CD4-positive, alpha-beta memory T cell (primary cell): ENCODE results near the gene LSP1. TPM values are rescaled to one million over a fixed set of nuclear protein-coding genes. Genes with fewer than 3 reads are reported as not detected.

Source experiments
- CTCF ChIA-PET: fragments of 350-600 bp; sonication (Branson Sonifier 250); formaldehyde crosslinking; loops from one replicate; lab custom pipeline; 2021; ENCODE audit warnings: inconsistent platforms; ENCODE audit not compliant: partially characterized antibody; lab: Charles Lee
- POLR2A ChIA-PET: fragments of 350-600 bp; sonication (Branson Sonifier 250); formaldehyde crosslinking; loops from one replicate; lab custom pipeline; 2021; ENCODE audit not compliant: partially characterized antibody; lab: Charles Lee
- DNase-seq, 5 donors: peaks; one replicate each; pipeline versions ENCODE4 v3.0.0 to v3.0.0-alpha.2; 2020 to 2022; ENCODE audit warnings: mixed read lengths in 1 of 5
- H3K27ac ChIP-seq: one replicate; pipeline ENCODE4 v1.7.0; 2013; ENCODE audit warnings: low read depth, low read length
- H3K27me3 ChIP-seq: 2 replicates; pipeline ENCODE4 v1.7.0; 2013; ENCODE audit warnings: mild to moderate bottlenecking, low read length, moderate library complexity; ENCODE audit not compliant: insufficient read depth
- H3K36me3 ChIP-seq: 2 replicates; pipeline ENCODE4 v1.7.0; 2013; ENCODE audit warnings: mild to moderate bottlenecking, low read length, moderate library complexity; ENCODE audit not compliant: insufficient read depth
- H3K4me1 ChIP-seq: 2 replicates; pipeline ENCODE4 v1.7.0; 2013; ENCODE audit warnings: mild to moderate bottlenecking, low read length, moderate library complexity; ENCODE audit not compliant: insufficient read depth
- H3K4me3 ChIP-seq, 2 donors: one replicate each; pipeline ENCODE4 v1.7.0; 2013; ENCODE audit warnings: low read length in 2 of 2, mild to moderate bottlenecking in 1 of 2
- H3K9me3 ChIP-seq, 2 donors: one replicate each; pipeline ENCODE4 v1.7.0; 2013; ENCODE audit warnings: low read length in 2 of 2, control low read depth in 1 of 2; ENCODE audit not compliant: control insufficient read depth in 1 of 2
- H3K27ac Mint-ChIP-seq, 7 donors: one replicate each; pipeline ENCODE4 v1.8.0; 2020 to 2021; ENCODE audit warnings: mixed read lengths in 7 of 7, mild to moderate bottlenecking in 6 of 7, inconsistent platforms in 3 of 7, moderate library complexity in 3 of 7
- H3K27me3 Mint-ChIP-seq, 2 donors: one replicate each; pipeline ENCODE4 v1.8.0; 2020 to 2021; ENCODE audit warnings: mixed read lengths in 2 of 2
- H3K36me3 Mint-ChIP-seq, 2 donors: one replicate each; pipeline ENCODE4 v1.8.0; 2020 to 2021; ENCODE audit warnings: mixed read lengths in 2 of 2, inconsistent platforms in 1 of 2, mild to moderate bottlenecking in 1 of 2
- H3K4me1 Mint-ChIP-seq, 4 donors: one replicate each; pipeline ENCODE4 v1.8.0; 2020 to 2021; ENCODE audit warnings: mixed read lengths in 4 of 4, mild to moderate bottlenecking in 1 of 4
- H3K4me3 Mint-ChIP-seq, 8 donors: one replicate each; pipeline ENCODE4 v1.8.0; 2020 to 2021; ENCODE audit warnings: mixed read lengths in 8 of 8, mild to moderate bottlenecking in 7 of 8, moderate library complexity in 6 of 8, inconsistent platforms in 3 of 8
- H3K9me3 Mint-ChIP-seq, 8 donors: one replicate each; pipeline ENCODE4 v1.8.0; 2020 to 2021; ENCODE audit warnings: mixed read lengths in 8 of 8, mild to moderate bottlenecking in 5 of 8, inconsistent platforms in 3 of 8, moderate library complexity in 1 of 8
- intact Hi-C: fragments of 100-400 bp; cut with micrococcal nuclease; formaldehyde crosslinking; loops from one replicate; pipeline ENCODE4 v1.15.1; 2023
- polyA plus RNA-seq, 2 donors: library from polyadenylated mRNA; unstranded; fragments of 300-500 nt; fragmentation: Illumina TruSeq; gene quantifications; one replicate each; pipeline ENCODE4 v1.2.3, GENCODE V29; 2021
- total RNA-seq, 2 experiments: library from RNA; stranded (reverse); gene quantifications; one replicate each; pipeline ENCODE4 v1.2.3, GENCODE V29; 2021

Gene LSP1
- total and polyA plus RNA-seq, 4 experiments from 2014 or later: 253 to 435 (median 325) TPM

GRCh38 chr11:1854132-1854948, 1.5 kb downstream of the LSP1 start:
- H3K4me3 Mint-ChIP-seq: peak overlapping the region; percentile 95 to 99 (median 98)
- H3K36me3 ChIP-seq: peaks cover 4% of the 10 kb centered on the region
- H3K27ac ChIP-seq: peak overlapping the region; percentile 77
- peaks cover 24 to 76% (median 48%) of the 10 kb centered on the region in 4 donors for H3K4me1 Mint-ChIP-seq
- H3K36me3 Mint-ChIP-seq: peaks cover 0 to 21% of the 10 kb centered on the region in 2 donors
- H3K27me3 Mint-ChIP-seq: no peaks in the 10 kb centered on the region
- no peaks in the 10 kb centered on the region for H3K9me3 ChIP-seq
- no peaks in the 10 kb centered on the region for H3K27me3 ChIP-seq
- intact Hi-C loops: loop anchor here (5.0 kb wide), 1 partner anchor 63 kb away; the partner anchor contains the start of gene TNNT3
- H3K27ac Mint-ChIP-seq: peak overlapping the region; percentile 68 to 99 (median 97)
- CTCF ChIA-PET: interaction anchor here (0.7 to 4.8 kb wide), 8 partner anchors 16 to 201 kb away, joined by 3 to 46 read pairs (median 5); partner anchors contain the start of gene SYT8
- POLR2A ChIA-PET: interaction anchor here (1.1 to 13.5 kb wide), 16 partner anchors 8 to 297 kb away, joined by 3 to 189 read pairs (median 8); partner anchors contain the start of genes CTSD, MRPL23, PRR33 and TNNI2
- H3K4me3 ChIP-seq: peak overlapping the region; percentile 39 to 95
- H3K4me1 ChIP-seq: peaks cover 85% of the 10 kb centered on the region
- H3K9me3 Mint-ChIP-seq: no peaks in the 10 kb centered on the region
- DNase-seq: no peak

GRCh38 chr11:1854949-1855885, 2.3 kb downstream of the LSP1 start:
- Histone ChIP-seq H3K36me3 (peaks cover 4% of the 10 kb centered on the region), H3K4me3 (peak overlapping the region in 1 of 2 donors; percentile 95), H3K27ac (peak overlapping the region; percentile 77), H3K27me3 (no peaks in the 10 kb centered on the region), H3K9me3 (no peaks in the 10 kb centered on the region), H3K4me1 (peaks cover 82% of the 10 kb centered on the region)
- DNase-seq: no peak
- intact Hi-C loops: loop anchor here (5.0 kb wide), 1 partner anchor 62 kb away; the partner anchor contains the start of gene TNNT3
- ChIA-PET CTCF (interaction anchor here (0.7 to 2.2 kb wide), 5 partner anchors 15 to 27 kb away, joined by 3 to 5 read pairs (median 3); partner anchors contain the start of gene TNNI2), POLR2A (interaction anchor here (1.1 to 13.5 kb wide), 10 partner anchors 9 to 296 kb away, joined by 3 to 189 read pairs (median 22); partner anchors contain the start of genes MRPL23, PRR33 and TNNI2)
- Mint-ChIP-seq H3K4me1 (peaks cover 22 to 69% (median 41%) of the 10 kb centered on the region in 4 donors), H3K27ac (peak overlapping the region; percentile 27 to 98 (median 51)), H3K27me3 (no peaks in the 10 kb centered on the region), H3K36me3 (peaks cover 0 to 21% of the 10 kb centered on the region in 2 donors), H3K4me3 (peak overlapping the region; percentile 41 to 99 (median 98)), H3K9me3 (no peaks in the 10 kb centered on the region)

GRCh38 chr11:1855886-1856265, 3.0 kb downstream of the LSP1 start:
- no peak overlapping the region for H3K4me3 ChIP-seq
- intact Hi-C loops: no loop called here
- no peaks in the 10 kb centered on the region for H3K27me3 Mint-ChIP-seq
- peaks cover 4% of the 10 kb centered on the region for H3K36me3 ChIP-seq
- H3K9me3 ChIP-seq: no peaks in the 10 kb centered on the region
- H3K27ac Mint-ChIP-seq: peak overlapping the region in 6 of 7 donors; percentile 35 to 85 (median 49)
- peak overlapping the region; percentile 19 to 99 (median 53) for H3K4me3 Mint-ChIP-seq
- DNase-seq: no peak
- no peaks in the 10 kb centered on the region for H3K27me3 ChIP-seq
- CTCF ChIA-PET: interaction anchor here (0.7 to 2.2 kb wide), 4 partner anchors 15 to 26 kb away, joined by 3 to 5 read pairs (median 3); partner anchors contain the start of gene TNNI2
- POLR2A ChIA-PET: interaction anchor here (1.1 to 13.5 kb wide), 7 partner anchors 10 to 295 kb away, joined by 3 to 189 read pairs (median 16); partner anchors contain the start of gene PRR33
- H3K4me1 ChIP-seq: peaks cover 79% of the 10 kb centered on the region
- H3K36me3 Mint-ChIP-seq: peaks cover 0 to 21% of the 10 kb centered on the region in 2 donors
- peaks cover 17 to 63% (median 35%) of the 10 kb centered on the region in 4 donors for H3K4me1 Mint-ChIP-seq
- H3K9me3 Mint-ChIP-seq: no peaks in the 10 kb centered on the region
- peak overlapping the region; percentile 77 for H3K27ac ChIP-seq

- no peaks in the 10 kb centered on the region for H3K9me3 ChIP-seq
- peak overlapping the region; percentile 5 for H3K27ac ChIP-seq
- H3K36me3 ChIP-seq: peaks cover 4% of the 10 kb centered on the region
- no peak overlapping the region for H3K4me3 ChIP-seq
- Mint-ChIP-seq H3K27me3 (no peaks in the 10 kb centered on the region), H3K4me3 (peak overlapping the region in 6 of 8 donors; percentile 19 to 73 (median 53)), H3K4me1 (peaks cover 16 to 57% (median 31%) of the 10 kb centered on the region in 4 donors), H3K36me3 (peaks cover 0 to 21% of the 10 kb centered on the region in 2 donors), H3K27ac (peak overlapping the region in 6 of 7 donors; percentile 35 to 85 (median 48)), H3K9me3 (no peaks in the 10 kb centered on the region)
- DNase-seq: no peak
- ChIA-PET CTCF (interaction anchor here (1.0 to 2.2 kb wide), 3 partner anchors 18 to 26 kb away, joined by 3 to 5 read pairs (median 4); partner anchors contain the start of gene TNNI2), POLR2A (interaction anchor here (0.8 to 13.5 kb wide), 7 partner anchors 8 to 294 kb away, joined by 3 to 189 read pairs (median 16); partner anchors contain the start of gene PRR33)
- intact Hi-C loops: no loop called here
- no peaks in the 10 kb centered on the region for H3K27me3 ChIP-seq
- H3K4me1 ChIP-seq: peaks cover 78% of the 10 kb centered on the region
These were observed 3.6 kb downstream of the LSP1 start for GRCh38 chr11:1856306-1857005.

- Mint-ChIP-seq H3K36me3 (peaks cover 0 to 21% of the 10 kb centered on the region in 2 donors), H3K4me3 (no peak overlapping the region), H3K9me3 (no peaks in the 10 kb centered on the region), H3K27me3 (no peaks in the 10 kb centered on the region), H3K27ac (peak overlapping the region in 2 of 7 donors; percentile 32 to 52), H3K4me1 (peaks cover 15 to 51% (median 27%) of the 10 kb centered on the region in 4 donors)
- Histone ChIP-seq H3K9me3 (no peaks in the 10 kb centered on the region), H3K27ac (no peak overlapping the region), H3K4me1 (peaks cover 78% of the 10 kb centered on the region), H3K36me3 (peaks cover 4% of the 10 kb centered on the region), H3K4me3 (no peak overlapping the region), H3K27me3 (no peaks in the 10 kb centered on the region)
- POLR2A ChIA-PET: interaction anchor here (0.8 to 13.5 kb wide), 4 partner anchors 9 to 21 kb away, joined by 3 to 189 read pairs (median 78); no protein-coding TSS in a partner anchor
- intact Hi-C loops: no loop called here
- CTCF ChIA-PET: interaction anchor here (1.2 kb wide), 1 partner anchor 25 kb away, joined by 4 read pairs; no protein-coding TSS in a partner anchor
- DNase-seq: no peak
These were observed 4.2 kb downstream of the LSP1 start for GRCh38 chr11:1857064-1857463.

GRCh38 chr11:1858154-1858553, 5.3 kb downstream of the LSP1 start:
- peaks cover 4% of the 10 kb centered on the region for H3K36me3 ChIP-seq

More at GRCh38 chr11:1858154-1858553, 5.3 kb downstream of the LSP1 start:
- Mint-ChIP-seq H3K4me3 (no peak overlapping the region), H3K9me3 (no peaks in the 10 kb centered on the region), H3K27me3 (no peaks in the 10 kb centered on the region), H3K27ac (peak overlapping the region in 2 of 7 donors; percentile 32 to 41), H3K36me3 (peaks cover 0 to 16% of the 10 kb centered on the region in 2 donors), H3K4me1 (peaks cover 9 to 41% (median 19%) of the 10 kb centered on the region in 4 donors)
- CTCF ChIA-PET: interaction anchor here (1.2 kb wide), 1 partner anchor 24 kb away, joined by 4 read pairs; no protein-coding TSS in a partner anchor
- no peaks in the 10 kb centered on the region for H3K27me3 ChIP-seq
- H3K4me3 ChIP-seq: no peak overlapping the region
- no peak overlapping the region for H3K27ac ChIP-seq
- H3K9me3 ChIP-seq: no peaks in the 10 kb centered on the region
- POLR2A ChIA-PET: interaction anchor here (2.3 to 13.5 kb wide), 3 partner anchors 9 to 20 kb away, joined by 6 to 189 read pairs (median 139); no protein-coding TSS in a partner anchor
- no peak for DNase-seq
- intact Hi-C loops: no loop called here
- peaks cover 82% of the 10 kb centered on the region for H3K4me1 ChIP-seq
